Progenitor cell of endocrine pancreas (in vitro differentiated cells): ENCODE measurements around the gene NKD1. TPM values are rescaled to one million over a fixed set of nuclear protein-coding genes. Genes with fewer than 3 reads are reported as not detected.

Experiments used
- DNase-seq: peaks from one replicate; pipeline ENCODE4 v3.0.0; 2021; ENCODE audit warnings: low spot score; ENCODE audit not compliant: unreplicated experiment
- H3K27ac Mint-ChIP-seq: 2 replicates; pipeline ENCODE4 v1.8.0; 2021; ENCODE audit warnings: mild to moderate bottlenecking, moderate library complexity, mixed read lengths
- H3K27me3 Mint-ChIP-seq: 2 replicates; pipeline ENCODE4 v1.8.0; 2021; ENCODE audit warnings: mixed read lengths
- H3K36me3 Mint-ChIP-seq: 2 replicates; pipeline ENCODE4 v1.8.0; 2022; ENCODE audit warnings: mixed read lengths; ENCODE audit not compliant: insufficient read depth
- H3K4me1 Mint-ChIP-seq: 2 replicates; pipeline ENCODE4 v1.8.0; 2021; ENCODE audit warnings: low read depth, mixed read lengths
- H3K4me3 Mint-ChIP-seq: 2 replicates; pipeline ENCODE4 v1.8.0; 2021; ENCODE audit warnings: low read depth, mild to moderate bottlenecking, moderate library complexity, mixed read lengths
- H3K9me3 Mint-ChIP-seq: 2 replicates; pipeline ENCODE4 v1.8.0; 2021; ENCODE audit warnings: low read depth, mixed read lengths
- CTCF ChIP-seq: fragments of 200-600 bp; sonication (generic); IDR thresholded peaks from one replicate; pipeline ENCODE4 v1.5.0; 2021; ENCODE audit warnings: antibody characterized with exemption, mild to moderate bottlenecking; ENCODE audit not compliant: unreplicated experiment
- total RNA-seq: library from RNA; stranded (reverse); gene quantifications from 2 replicates; pipeline ENCODE4 v1.2.1, GENCODE V29; 2021

Gene NKD1
- total RNA-seq, 1 donor from 2014 or later: 3.0 TPM

DNA sequence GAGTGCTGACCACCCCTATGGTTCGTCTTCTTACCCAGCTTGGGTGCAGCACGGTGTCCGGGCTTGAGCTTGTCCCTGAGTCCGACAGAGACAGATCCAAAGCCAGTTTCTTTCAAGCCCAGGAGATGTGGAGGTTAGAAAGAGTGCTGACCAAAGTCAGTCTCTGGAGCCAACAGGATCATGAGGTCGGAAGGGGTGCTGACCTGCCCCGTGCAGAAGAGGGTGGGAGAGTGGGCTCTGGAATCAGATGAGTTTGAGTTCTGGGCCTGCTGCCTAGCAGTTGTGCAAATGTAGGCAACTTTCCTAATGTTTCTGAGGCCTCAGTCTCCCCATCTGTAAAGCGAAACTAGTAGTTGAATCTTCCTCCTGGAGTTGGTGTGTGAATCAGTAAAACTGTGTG lies 24.5 kb downstream of the NKD1 start:
- DNase-seq: no peak
- no peaks in the 10 kb centered on the region for H3K9me3 Mint-ChIP-seq
- no peaks in the 10 kb centered on the region for H3K36me3 Mint-ChIP-seq
- H3K4me1 Mint-ChIP-seq: no peaks in the 10 kb centered on the region
- TF ChIP-seq CTCF: no peak
- H3K4me3 Mint-ChIP-seq: no peak overlapping the region
- no peaks in the 10 kb centered on the region for H3K27me3 Mint-ChIP-seq
- H3K27ac Mint-ChIP-seq: no peak overlapping the region

DNA sequence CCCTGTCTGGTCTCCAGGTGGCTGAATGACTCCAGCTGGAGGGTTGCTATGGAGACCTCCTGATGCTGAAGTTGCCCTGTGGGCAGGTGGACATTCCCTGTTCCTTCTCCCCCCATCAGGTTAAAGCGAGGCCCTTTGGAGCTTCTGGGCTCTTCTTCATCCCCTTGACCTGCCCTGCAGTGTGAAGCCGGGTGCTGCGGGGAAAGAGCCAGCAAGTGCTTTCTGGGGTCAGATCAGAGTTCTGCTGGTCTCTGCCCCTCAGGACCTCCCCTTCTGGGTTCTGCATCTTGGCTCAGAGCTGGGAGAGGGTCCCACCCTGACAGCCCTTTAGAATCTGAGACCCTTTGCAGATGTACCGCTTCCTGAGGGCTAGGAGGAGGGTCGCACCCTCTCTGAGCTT lies 25.1 kb downstream of the NKD1 start:
- TF ChIP-seq CTCF: no peak
- no peak overlapping the region for H3K27ac Mint-ChIP-seq
- H3K4me3 Mint-ChIP-seq: no peak overlapping the region
- H3K27me3 Mint-ChIP-seq: no peaks in the 10 kb centered on the region
- no peaks in the 10 kb centered on the region for H3K9me3 Mint-ChIP-seq
- no peaks in the 10 kb centered on the region for H3K4me1 Mint-ChIP-seq
- DNase-seq: no peak
- no peaks in the 10 kb centered on the region for H3K36me3 Mint-ChIP-seq

DNA sequence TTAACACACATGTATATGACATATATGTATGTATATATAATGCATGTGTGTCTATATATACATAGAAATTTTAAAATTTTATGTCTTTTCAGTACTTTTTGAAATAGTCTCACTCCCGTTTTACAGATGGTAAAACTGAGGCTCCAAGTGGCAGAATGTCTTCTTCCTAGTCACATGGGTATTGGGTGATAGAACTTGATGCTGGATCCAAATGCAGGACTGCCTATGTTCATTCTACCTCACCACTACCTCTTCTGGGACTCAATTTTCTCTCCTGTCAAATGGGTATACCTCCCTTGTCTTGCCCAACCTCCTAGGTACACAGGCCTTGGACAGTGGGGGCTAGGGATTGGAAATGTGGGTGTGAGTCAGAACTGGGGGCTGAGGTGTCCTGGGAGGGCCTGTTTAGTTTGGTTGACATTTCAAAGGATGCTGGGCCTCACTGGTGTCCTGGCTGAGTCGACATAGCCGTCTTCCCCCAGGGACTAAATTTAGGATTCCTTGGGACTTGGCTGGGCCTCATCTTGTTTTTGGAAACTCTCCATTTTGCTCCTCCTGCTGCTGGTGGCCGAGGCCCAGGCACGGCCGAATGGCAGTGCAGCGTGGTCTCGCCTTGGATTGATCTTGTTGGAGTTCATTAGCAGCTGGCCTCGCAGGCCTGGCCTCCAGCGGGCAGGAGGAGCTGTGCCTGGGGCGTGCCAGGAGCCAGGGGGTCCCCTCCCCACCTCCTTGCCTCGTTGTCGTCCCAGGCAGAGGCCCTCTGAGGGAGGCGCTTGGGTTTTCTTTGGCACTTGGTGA lies 25.9 kb downstream of the NKD1 start:
- H3K27me3 Mint-ChIP-seq: no peaks in the 10 kb centered on the region
- TF ChIP-seq CTCF: no peak
- H3K4me1 Mint-ChIP-seq: no peaks in the 10 kb centered on the region
- no peak for DNase-seq
- H3K27ac Mint-ChIP-seq: no peak overlapping the region
- H3K36me3 Mint-ChIP-seq: no peaks in the 10 kb centered on the region
- H3K4me3 Mint-ChIP-seq: no peak overlapping the region
- H3K9me3 Mint-ChIP-seq: no peaks in the 10 kb centered on the region

GRCh38 chr16:50574745-50575136 lies 26.5 kb downstream of the NKD1 start:
- no peak for DNase-seq
- TF ChIP-seq CTCF: no peak
- no peaks in the 10 kb centered on the region for H3K27me3 Mint-ChIP-seq
- no peaks in the 10 kb centered on the region for H3K36me3 Mint-ChIP-seq
- no peak overlapping the region for H3K27ac Mint-ChIP-seq
- no peaks in the 10 kb centered on the region for H3K4me1 Mint-ChIP-seq
- H3K4me3 Mint-ChIP-seq: no peak overlapping the region
- H3K9me3 Mint-ChIP-seq: no peaks in the 10 kb centered on the region

- no peak for DNase-seq
- no peaks in the 10 kb centered on the region for H3K27me3 Mint-ChIP-seq
- no peak overlapping the region for H3K4me3 Mint-ChIP-seq
- no peak overlapping the region for H3K27ac Mint-ChIP-seq
- H3K9me3 Mint-ChIP-seq: no peaks in the 10 kb centered on the region
- no peak for TF ChIP-seq CTCF
- H3K4me1 Mint-ChIP-seq: no peaks in the 10 kb centered on the region
- H3K36me3 Mint-ChIP-seq: no peaks in the 10 kb centered on the region
Observed at GRCh38 chr16:50575743-50576142, 27.5 kb downstream of the NKD1 start.
